AG09309 (cell line): ENCODE results near the gene TBC1D1.
A peak's percentile ranks its signal among the peaks of the same experiment; 100 is the strongest.

Source experiments
- DNase-seq: peaks from one replicate; pipeline ENCODE4 v3.0.0-alpha.2; 2010; ENCODE audit warnings: low read depth
- H3K4me3 ChIP-seq: 2 replicates; pipeline ENCODE4 v1.5.1; 2011; ENCODE audit warnings: mild to moderate bottlenecking, low read depth, low read length, moderate library complexity; ENCODE audit not compliant: control insufficient read depth
- TF ChIP-seq, protein P1 (sequence below): IDR thresholded peaks from 2 replicates; pipeline ENCODE4 v1.5.1; 2011; ENCODE audit warnings: mild to moderate bottlenecking, low read depth, low read length, inconsistent platforms; ENCODE audit not compliant: insufficient read depth, control insufficient read depth; ENCODE audit errors: missing control alignments

TBC1D1 gene

DNA sequence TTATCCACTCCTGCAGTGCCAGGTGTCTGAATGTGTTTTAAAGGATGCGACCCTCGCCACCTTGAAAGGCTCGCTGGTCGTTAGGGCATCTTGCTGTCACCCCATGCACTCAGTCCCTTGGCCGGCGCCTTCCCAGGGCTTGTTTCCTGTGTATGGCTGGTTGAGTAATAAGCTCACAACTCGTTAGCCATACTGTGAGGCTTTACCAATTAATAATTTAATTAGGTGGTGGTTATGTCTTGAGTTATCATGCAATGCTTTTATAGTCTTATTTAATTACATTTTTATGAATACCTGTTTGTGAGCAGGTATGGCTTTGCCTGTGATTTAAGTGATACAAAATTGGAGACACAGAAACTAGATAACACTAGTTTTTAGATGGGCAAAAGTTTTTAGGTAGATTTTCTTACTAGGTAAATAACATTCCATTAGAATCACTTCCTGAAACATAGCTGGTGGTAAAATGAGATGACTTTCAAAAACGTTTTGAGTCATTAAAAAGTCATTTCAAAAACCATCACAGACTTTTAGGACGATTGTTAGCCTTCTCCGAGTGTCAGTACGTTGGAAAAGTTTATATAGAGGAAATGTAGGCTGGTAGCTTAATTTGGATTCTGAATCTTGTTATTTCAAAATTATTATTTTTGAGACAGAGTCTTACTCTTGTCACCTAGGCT is 87.5 kb downstream of the TBC1D1 start:
- DNase-seq: no peak
- peak overlapping the region; percentile 57 for H3K4me3 ChIP-seq
- TF ChIP-seq, protein P1, sequence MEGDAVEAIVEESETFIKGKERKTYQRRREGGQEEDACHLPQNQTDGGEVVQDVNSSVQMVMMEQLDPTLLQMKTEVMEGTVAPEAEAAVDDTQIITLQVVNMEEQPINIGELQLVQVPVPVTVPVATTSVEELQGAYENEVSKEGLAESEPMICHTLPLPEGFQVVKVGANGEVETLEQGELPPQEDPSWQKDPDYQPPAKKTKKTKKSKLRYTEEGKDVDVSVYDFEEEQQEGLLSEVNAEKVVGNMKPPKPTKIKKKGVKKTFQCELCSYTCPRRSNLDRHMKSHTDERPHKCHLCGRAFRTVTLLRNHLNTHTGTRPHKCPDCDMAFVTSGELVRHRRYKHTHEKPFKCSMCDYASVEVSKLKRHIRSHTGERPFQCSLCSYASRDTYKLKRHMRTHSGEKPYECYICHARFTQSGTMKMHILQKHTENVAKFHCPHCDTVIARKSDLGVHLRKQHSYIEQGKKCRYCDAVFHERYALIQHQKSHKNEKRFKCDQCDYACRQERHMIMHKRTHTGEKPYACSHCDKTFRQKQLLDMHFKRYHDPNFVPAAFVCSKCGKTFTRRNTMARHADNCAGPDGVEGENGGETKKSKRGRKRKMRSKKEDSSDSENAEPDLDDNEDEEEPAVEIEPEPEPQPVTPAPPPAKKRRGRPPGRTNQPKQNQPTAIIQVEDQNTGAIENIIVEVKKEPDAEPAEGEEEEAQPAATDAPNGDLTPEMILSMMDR: no peak

DNA sequence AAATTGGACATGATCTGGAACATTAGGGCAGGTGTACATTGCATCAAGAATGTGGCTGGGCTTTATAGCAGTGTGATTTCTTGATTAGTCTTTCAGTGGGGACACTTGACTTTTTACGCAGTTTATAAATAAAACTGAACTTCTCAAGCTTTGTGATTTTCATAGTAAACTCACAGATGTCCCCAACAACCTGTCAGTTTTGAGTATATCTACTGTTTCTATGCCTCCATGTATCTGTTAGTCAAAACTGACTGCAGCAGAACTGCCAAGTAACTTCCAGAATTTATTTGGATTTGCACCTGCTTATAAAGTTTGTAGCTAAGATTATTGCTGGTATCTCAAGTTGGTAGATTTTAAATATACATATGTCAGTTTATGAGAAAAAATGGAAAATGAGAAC is 89.4 kb downstream of the TBC1D1 start:
- DNase-seq: no peak
- no peak overlapping the region for H3K4me3 ChIP-seq
- TF ChIP-seq, protein P1: no peak

DNA sequence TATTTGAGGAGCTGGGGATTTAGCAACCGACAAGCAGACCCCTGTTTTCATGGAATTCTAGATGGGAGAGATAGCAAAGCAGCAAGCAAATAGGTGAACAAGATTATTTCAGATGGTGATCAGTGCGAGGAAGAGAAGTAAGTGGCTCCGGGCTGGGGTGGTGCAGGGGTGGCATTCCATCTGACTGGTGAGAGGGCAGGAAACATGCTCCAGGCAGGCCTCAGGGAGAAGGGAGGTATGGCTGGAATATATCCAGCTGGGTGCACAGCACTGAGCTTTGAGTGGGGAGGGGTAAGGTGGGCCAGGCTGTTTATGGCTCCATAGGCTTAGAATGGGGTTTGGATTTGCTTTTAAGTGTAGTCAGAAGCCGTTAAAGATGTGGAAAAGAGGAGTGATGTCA is 90.5 kb downstream of the TBC1D1 start:
- TF ChIP-seq, protein P1: no peak
- DNase-seq: no peak
- no peak overlapping the region for H3K4me3 ChIP-seq

DNA sequence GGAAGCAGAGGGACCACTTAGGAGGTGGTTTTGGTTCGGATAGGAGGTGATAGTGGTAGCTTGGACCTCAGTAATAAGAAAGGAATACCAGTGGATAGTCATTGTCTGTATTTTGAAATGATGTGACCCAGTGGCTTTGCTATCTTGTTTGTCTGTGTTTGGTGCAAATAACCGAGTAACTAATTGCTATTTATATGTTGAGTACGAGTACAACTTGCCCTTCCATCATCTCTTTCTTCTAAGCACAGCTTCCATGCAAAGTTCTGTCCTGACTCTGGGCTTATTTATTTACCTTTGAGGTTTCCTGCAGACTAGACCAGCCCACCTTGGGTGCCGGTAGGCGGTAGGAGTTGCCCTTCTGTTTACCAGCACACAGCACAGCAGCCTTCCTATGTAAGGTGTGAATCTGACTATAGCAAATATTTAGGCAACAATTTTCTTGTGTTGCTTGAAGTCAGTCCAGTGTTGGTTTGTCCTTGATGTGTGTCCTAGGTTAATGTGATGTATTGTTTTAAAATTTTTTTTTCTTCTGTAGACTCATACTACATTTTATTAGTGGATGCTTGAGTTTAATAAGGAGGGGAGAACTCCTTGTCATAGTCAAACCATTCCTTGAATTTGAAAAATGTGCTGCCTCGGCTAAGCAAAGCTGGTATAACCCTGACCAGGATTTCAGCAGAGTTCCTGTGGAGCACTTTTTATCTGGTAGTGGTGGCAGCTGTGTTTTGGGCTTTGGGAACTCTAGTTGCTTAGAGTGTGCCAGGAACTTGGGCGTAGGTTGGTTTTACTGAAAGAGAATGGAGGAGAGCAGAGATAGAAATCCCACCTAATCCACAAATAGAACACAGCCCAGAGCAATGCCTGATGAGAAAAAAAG is 91.2 kb downstream of the TBC1D1 start:
- no peak overlapping the region for H3K4me3 ChIP-seq
- TF ChIP-seq, protein P1: no peak
- peak; percentile 17 for DNase-seq

DNA sequence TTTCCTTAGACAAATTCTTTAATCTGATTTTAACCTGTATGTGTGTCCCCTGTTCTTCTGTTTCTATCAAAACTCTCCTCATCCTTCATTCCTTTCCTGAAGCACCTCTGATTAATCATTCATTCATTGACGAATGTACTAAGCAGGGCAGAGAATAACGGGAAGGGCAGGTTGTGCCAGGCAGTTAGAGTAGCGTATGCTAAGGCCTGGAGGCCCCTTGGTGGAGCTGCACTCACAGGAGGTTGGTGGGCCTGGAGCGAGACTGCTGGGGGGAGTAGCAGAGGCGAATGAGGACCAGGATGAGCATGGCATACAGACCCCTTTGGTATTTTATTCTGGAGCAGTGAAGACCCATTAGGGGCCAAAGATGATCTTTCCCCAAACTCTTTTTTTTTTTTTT is 91.9 kb downstream of the TBC1D1 start:
- no peak for DNase-seq
- TF ChIP-seq, protein P1: no peak
- no peak overlapping the region for H3K4me3 ChIP-seq

DNA sequence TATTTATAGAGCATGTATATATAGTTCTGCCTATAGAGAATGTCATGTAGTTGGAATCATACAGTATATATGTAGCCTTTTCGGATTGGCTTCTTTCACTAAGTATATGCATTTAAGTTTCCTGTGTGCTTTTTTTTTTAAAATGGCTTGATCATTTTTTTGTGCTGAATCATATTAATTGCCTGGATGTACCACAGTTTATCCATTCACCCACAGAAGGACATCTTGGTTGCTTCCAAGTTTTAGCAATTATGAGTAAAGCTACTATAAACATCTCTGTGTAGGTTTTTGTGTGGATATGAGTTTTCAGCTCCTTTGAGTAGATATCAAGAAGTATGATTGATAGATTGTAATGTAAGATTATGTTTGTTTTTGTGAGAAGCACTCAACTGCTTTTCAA is 93.1 kb downstream of the TBC1D1 start:
- TF ChIP-seq, protein P1: no peak
- no peak for DNase-seq
- no peak overlapping the region for H3K4me3 ChIP-seq
